ENCODE data around the gene GLT8D2. TPM values are rescaled to one million over a fixed set of nuclear protein-coding genes. Genes with fewer than 3 reads are reported as not detected.

The GLT8D2 gene
- total and polyA plus RNA-seq, 7 donors = 0.71 to 5.2 (median 1.5) TPM

DNA sequence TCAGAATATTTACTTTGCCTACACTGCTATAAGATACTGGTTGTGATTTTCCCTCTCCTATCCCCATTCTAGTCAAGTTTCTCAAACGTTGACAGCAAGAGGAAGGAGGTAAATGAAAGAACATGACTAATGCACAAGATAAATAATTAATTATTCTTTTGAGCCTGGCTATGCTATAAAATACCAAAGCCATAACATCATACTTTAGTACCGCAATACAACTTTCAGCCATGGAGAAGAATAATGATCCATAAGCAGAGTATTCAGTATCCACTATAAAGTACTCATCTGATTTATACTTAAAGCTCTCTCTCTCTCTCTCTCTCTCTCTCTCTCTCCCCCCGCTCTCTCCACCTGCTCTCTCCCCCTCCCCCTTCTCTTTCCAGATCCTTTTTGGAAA is 43.1 kb downstream of the GLT8D2 start:
- DNase-seq (no peak), ATAC-seq (no peak)
- peaks cover 11% of the 10 kb centered on the region for H3K4me1 ChIP-seq
- no peak overlapping the region for H3K4me3 ChIP-seq
- H3K27me3 ChIP-seq (ENCODE audit: insufficient read depth in 3 of 3, low read length in 2 of 3) = no peaks in the 10 kb centered on the region
- TF ChIP-seq, protein P1, sequence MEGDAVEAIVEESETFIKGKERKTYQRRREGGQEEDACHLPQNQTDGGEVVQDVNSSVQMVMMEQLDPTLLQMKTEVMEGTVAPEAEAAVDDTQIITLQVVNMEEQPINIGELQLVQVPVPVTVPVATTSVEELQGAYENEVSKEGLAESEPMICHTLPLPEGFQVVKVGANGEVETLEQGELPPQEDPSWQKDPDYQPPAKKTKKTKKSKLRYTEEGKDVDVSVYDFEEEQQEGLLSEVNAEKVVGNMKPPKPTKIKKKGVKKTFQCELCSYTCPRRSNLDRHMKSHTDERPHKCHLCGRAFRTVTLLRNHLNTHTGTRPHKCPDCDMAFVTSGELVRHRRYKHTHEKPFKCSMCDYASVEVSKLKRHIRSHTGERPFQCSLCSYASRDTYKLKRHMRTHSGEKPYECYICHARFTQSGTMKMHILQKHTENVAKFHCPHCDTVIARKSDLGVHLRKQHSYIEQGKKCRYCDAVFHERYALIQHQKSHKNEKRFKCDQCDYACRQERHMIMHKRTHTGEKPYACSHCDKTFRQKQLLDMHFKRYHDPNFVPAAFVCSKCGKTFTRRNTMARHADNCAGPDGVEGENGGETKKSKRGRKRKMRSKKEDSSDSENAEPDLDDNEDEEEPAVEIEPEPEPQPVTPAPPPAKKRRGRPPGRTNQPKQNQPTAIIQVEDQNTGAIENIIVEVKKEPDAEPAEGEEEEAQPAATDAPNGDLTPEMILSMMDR (IDR thresholded peaks at IDR 0.05) = no peak
- H3K36me3 ChIP-seq (ENCODE audit: insufficient read depth in 1 of 2, low read depth in 1 of 2) = no peaks in the 10 kb centered on the region
- 52 to 63% (median 56%) methylated on average over 3 of the region's 3 CpGs for WGBS, 3 donors
- no peaks in the 10 kb centered on the region for H3K9me3 ChIP-seq
- no peak overlapping the region for H3K27ac ChIP-seq
- intact Hi-C loops (cut with DNase I) = no loop called here

DNA sequence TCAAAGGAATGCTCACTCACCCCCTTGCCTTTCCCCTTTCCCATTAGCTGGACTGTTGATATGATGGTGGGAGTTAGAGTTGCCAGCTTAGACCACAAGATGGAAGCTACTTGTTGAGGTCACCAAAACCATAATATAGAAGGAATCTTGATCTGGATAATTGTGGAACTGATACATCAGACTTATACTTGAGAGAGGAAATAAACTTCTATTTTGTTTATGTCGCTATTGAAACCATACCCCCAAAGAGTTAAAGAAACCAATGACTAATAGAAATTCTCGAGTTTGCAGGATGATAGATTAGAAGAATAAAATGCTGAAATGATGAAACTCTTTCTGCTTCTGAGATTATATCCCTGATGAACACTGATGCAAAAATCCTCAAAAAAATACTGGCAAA is 46.4 kb downstream of the GLT8D2 start:
- WGBS, 3 donors = 70 to 81% (median 75%) methylated on average over 2 of the region's 2 CpGs
- DNase-seq = no peak
- no peaks in the 10 kb centered on the region for H3K27me3 ChIP-seq (ENCODE audit: insufficient read depth in 3 of 3, low read length in 2 of 3)
- no peak for ATAC-seq
- H3K9me3 ChIP-seq = no peaks in the 10 kb centered on the region
- H3K36me3 ChIP-seq (ENCODE audit: insufficient read depth in 1 of 2, low read depth in 1 of 2) = no peaks in the 10 kb centered on the region
- intact Hi-C loops (cut with DNase I) = no loop called here
- TF ChIP-seq, protein P1 (IDR thresholded peaks at IDR 0.05) = no peak
- H3K4me1 ChIP-seq = no peaks in the 10 kb centered on the region
- H3K27ac ChIP-seq = no peak overlapping the region
- no peak overlapping the region for H3K4me3 ChIP-seq

GRCh38 chr12:104002686-104003085 is 47.3 kb downstream of the GLT8D2 start:
- intact Hi-C loops (cut with DNase I) = no loop called here
- Histone ChIP-seq H3K4me3 (no peak overlapping the region), H3K4me1 (no peaks in the 10 kb centered on the region), H3K36me3 (ENCODE audit: insufficient read depth in 1 of 2, low read depth in 1 of 2) (no peaks in the 10 kb centered on the region), H3K9me3 (no peaks in the 10 kb centered on the region), H3K27me3 (ENCODE audit: insufficient read depth in 3 of 3, low read length in 2 of 3) (no peaks in the 10 kb centered on the region), H3K27ac (no peak overlapping the region)
- WGBS, 3 donors = 94 to 99% (median 97%) methylated on average over 3 of the region's 3 CpGs
- TF ChIP-seq, protein P1 (IDR thresholded peaks at IDR 0.05) = no peak
- ATAC-seq = no peak
- no peak for DNase-seq

GRCh38 chr12:104000807-104001434 is 49.1 kb downstream of the GLT8D2 start:
- Histone ChIP-seq H3K36me3 (ENCODE audit: insufficient read depth in 1 of 2, low read depth in 1 of 2) (no peaks in the 10 kb centered on the region), H3K4me3 (no peak overlapping the region), H3K27me3 (ENCODE audit: insufficient read depth in 3 of 3, low read length in 2 of 3) (no peaks in the 10 kb centered on the region), H3K4me1 (peaks cover 11% of the 10 kb centered on the region), H3K27ac (no peak overlapping the region), H3K9me3 (no peaks in the 10 kb centered on the region)
- no peak for ATAC-seq
- TF ChIP-seq, protein P1 (IDR thresholded peaks at IDR 0.05) = no peak
- DNase-seq = no peak
- WGBS, 3 donors = 56 to 68% (median 67%) methylated on average over 3 of the region's 3 CpGs
- intact Hi-C loops (cut with DNase I) = no loop called here

DNA sequence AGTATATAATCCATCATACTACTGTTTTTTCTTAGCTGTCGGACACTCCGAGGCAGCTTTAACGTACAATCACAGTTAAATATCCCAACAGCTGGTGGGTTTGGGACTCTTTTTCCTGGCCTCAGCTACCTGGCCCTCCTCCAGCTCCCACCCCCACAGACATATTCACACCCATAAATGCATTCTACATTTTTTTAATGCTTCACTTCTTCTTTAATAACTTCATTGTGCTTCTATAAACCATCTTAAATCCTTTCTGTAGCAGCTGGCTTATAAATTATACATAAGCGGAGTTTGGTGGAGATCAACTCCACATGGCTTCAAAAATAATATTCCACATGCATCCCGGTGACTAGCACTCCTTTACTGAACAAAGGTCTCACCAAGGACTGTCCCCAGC is 51.0 kb downstream of the GLT8D2 start:
- TF ChIP-seq, protein P1 (IDR thresholded peaks at IDR 0.05) = no peak
- Histone ChIP-seq H3K36me3 (ENCODE audit: insufficient read depth in 1 of 2, low read depth in 1 of 2) (no peaks in the 10 kb centered on the region), H3K27ac (no peak overlapping the region), H3K4me3 (no peak overlapping the region), H3K27me3 (ENCODE audit: insufficient read depth in 3 of 3, low read length in 2 of 3) (no peaks in the 10 kb centered on the region), H3K4me1 (peaks cover 11% of the 10 kb centered on the region), H3K9me3 (no peaks in the 10 kb centered on the region)
- ATAC-seq (no peak), DNase-seq (no peak)
- intact Hi-C loops (cut with DNase I) = no loop called here
- 60 to 65% (median 63%) methylated on average over 5 of the region's 5 CpGs for WGBS, 3 donors
